H1 (cell line): ENCODE results near the gene ARHGEF3. TPM values are rescaled to one million over a fixed set of nuclear protein-coding genes. Genes with fewer than 3 reads are reported as not detected.

Source experiments
- CTCF ChIA-PET: fragments of 300-600 bp; sonication (Branson Sonifier 250); formaldehyde crosslinking; loops from one replicate; lab custom pipeline; 2021; ENCODE audit not compliant: partially characterized antibody; lab: Charles Lee
- POLR2A ChIA-PET: fragments of 300-600 bp; sonication (Branson Sonifier 250); formaldehyde crosslinking; loops from one replicate; lab custom pipeline; 2021; ENCODE audit warnings: inconsistent platforms; ENCODE audit not compliant: partially characterized antibody; lab: Charles Lee
- DNase-seq, 2 experiments: peaks; one replicate each; pipeline versions ENCODE4 v3.0.0 to v3.0.0-alpha.2; 2010 to 2022; ENCODE audit warnings: low spot score in 2 of 2, low read depth in 1 of 2, mixed read lengths in 1 of 2
- FAIRE-seq: peaks from 2 replicates; lab custom pipeline; 2011; peaks lifted over from hg19 to GRCh38; lab: Jason Lieb, UNC
- H2AFZ ChIP-seq: 2 replicates; pipeline ENCODE4 v1.8.1; 2012; ENCODE audit warnings: low read length, inconsistent platforms
- H2AK5ac ChIP-seq: 2 replicates; pipeline ENCODE4 v1.6.1; 2013; ENCODE audit warnings: low read depth, low read length
- H2BK120ac ChIP-seq: replicated peaks from 2 replicates; pipeline ENCODE3; 2013; ENCODE audit warnings: low read depth, low read length, inconsistent platforms
- H2BK12ac ChIP-seq: 2 replicates; pipeline ENCODE4 v1.6.1; 2013; ENCODE audit warnings: low read depth, low read length
- H2BK15ac ChIP-seq: 2 replicates; pipeline ENCODE4 v1.6.1; 2013; ENCODE audit warnings: low read length
- H2BK20ac ChIP-seq: 2 replicates; pipeline ENCODE4 v1.6.1; 2013; ENCODE audit warnings: low read length
- H2BK5ac ChIP-seq: 2 replicates; pipeline ENCODE4 v1.6.1; 2013; ENCODE audit warnings: low read depth, low read length
- H3K14ac ChIP-seq: 2 replicates; pipeline ENCODE4 v1.6.1; 2013; ENCODE audit warnings: inconsistent platforms; ENCODE audit not compliant: insufficient read length
- H3K18ac ChIP-seq: 2 replicates; pipeline ENCODE4 v1.6.1; 2013; ENCODE audit warnings: low read length; ENCODE audit errors: extremely low read depth
- H3K23ac ChIP-seq: 2 replicates; pipeline ENCODE4 v1.6.1; 2013; ENCODE audit warnings: inconsistent platforms; ENCODE audit not compliant: insufficient read length
- H3K23me2 ChIP-seq: 2 replicates; pipeline ENCODE4 v1.6.1; 2013; ENCODE audit warnings: low read depth, low read length
- H3K27ac ChIP-seq: 2 replicates; pipeline ENCODE4 v1.6.1; 2011; ENCODE audit warnings: low read depth, low read length, inconsistent platforms
- H3K27me3 ChIP-seq, 4 experiments: replicated peaks in 1 of 4; 1 replicate in 1 of 4; 2 replicates in 3 of 4; pipeline versions ENCODE4 v1.6.1 to v1.8.1; 2011 to 2013; ENCODE audit warnings: low read length in 3 of 4, mild to moderate bottlenecking in 3 of 4, inconsistent platforms in 2 of 4, mixed read lengths in 2 of 4, moderate library complexity in 1 of 4; ENCODE audit not compliant: control insufficient read depth in 3 of 4, insufficient read depth in 3 of 4; ENCODE audit errors: extremely low read depth in 1 of 4
- H3K36me3 ChIP-seq, 4 experiments: 2 replicates each; pipeline versions ENCODE4 v1.6.1 to v1.8.1; 2011 to 2013; ENCODE audit warnings: mild to moderate bottlenecking in 4 of 4, low read length in 3 of 4, moderate library complexity in 2 of 4, control low read depth in 1 of 4, inconsistent platforms in 1 of 4; ENCODE audit not compliant: insufficient read depth in 4 of 4, control insufficient read depth in 2 of 4
- H3K4ac ChIP-seq: replicated peaks from 2 replicates; pipeline ENCODE3; 2013; ENCODE audit warnings: low read length, low read depth, mixed read lengths, inconsistent platforms; ENCODE audit not compliant: insufficient read length
- H3K4me1 ChIP-seq, 4 experiments: replicated peaks in 1 of 4; 1 replicate in 1 of 4; 2 replicates in 3 of 4; pipeline versions ENCODE4 v1.6.1 to v1.8.1; 2011 to 2013; ENCODE audit warnings: low read length in 3 of 4, inconsistent platforms in 2 of 4, mixed read lengths in 1 of 4; ENCODE audit not compliant: insufficient read depth in 4 of 4, control insufficient read depth in 3 of 4
- H3K4me2 ChIP-seq, 2 experiments: 2 replicates each; pipeline versions ENCODE4 v1.6.1 to v1.8.1; 2011 to 2013; ENCODE audit warnings: low read depth in 2 of 2, low read length in 2 of 2, control low read depth in 1 of 2, inconsistent platforms in 1 of 2, mild to moderate bottlenecking in 1 of 2; ENCODE audit not compliant: insufficient read depth in 1 of 2
- H3K4me3 ChIP-seq, 4 experiments: fragments of 200-600, 300-600 bp in 1 of 4; sonication (generic), shearing (Covaris generic), sonication (Bioruptor Twin) in 1 of 4; 2 replicates each; pipeline versions ENCODE4 v1.5.1 to v1.8.1; 2011 to 2016; ENCODE audit warnings: low read length in 4 of 4, low read depth in 3 of 4, control low read depth in 2 of 4, inconsistent platforms in 2 of 4, mild to moderate bottlenecking in 2 of 4, mixed read lengths in 1 of 4, moderate library complexity in 1 of 4; ENCODE audit not compliant: insufficient read depth in 2 of 4; ENCODE audit errors: extremely low read depth in 1 of 4
- H3K56ac ChIP-seq: replicated peaks from 2 replicates; pipeline ENCODE3; 2013; ENCODE audit warnings: low read depth, mild to moderate bottlenecking, mixed read lengths, low read length, inconsistent platforms; ENCODE audit not compliant: insufficient read length
- H3K79me1 ChIP-seq: 2 replicates; pipeline ENCODE4 v1.6.1; 2013; ENCODE audit warnings: low read depth, low read length, control low read depth
- H3K79me2 ChIP-seq, 2 experiments: 2 replicates each; pipeline versions ENCODE4 v1.6.1 to v1.8.1; 2012 to 2013; ENCODE audit warnings: low read length in 2 of 2, mild to moderate bottlenecking in 2 of 2, inconsistent platforms in 1 of 2; ENCODE audit not compliant: insufficient read depth in 2 of 2, control insufficient read depth in 1 of 2
- H3K9ac ChIP-seq, 4 experiments: replicated peaks in 1 of 4; 1 replicate in 1 of 4; 2 replicates in 3 of 4; pipeline versions ENCODE4 v1.6.1 to v1.8.1; 2011 to 2013; ENCODE audit warnings: low read depth in 3 of 4, low read length in 3 of 4, control low read depth in 2 of 4, mild to moderate bottlenecking in 2 of 4, moderate library complexity in 2 of 4, inconsistent platforms in 1 of 4; ENCODE audit errors: extremely low read depth in 1 of 4
- H3K9me3 ChIP-seq, 2 experiments: 2 replicates each; pipeline versions ENCODE4 v1.6.1 to v1.8.1; 2012 to 2013; ENCODE audit warnings: mild to moderate bottlenecking in 2 of 2, moderate library complexity in 2 of 2, control low read depth in 1 of 2, inconsistent platforms in 1 of 2, low read depth in 1 of 2, low read length in 1 of 2, mixed read lengths in 1 of 2; ENCODE audit not compliant: insufficient read depth in 2 of 2
- H4K20me1 ChIP-seq, 2 experiments: replicated peaks in 1 of 2; 2 replicates each; pipeline versions ENCODE3 to v1.8.1; 2011 to 2013; ENCODE audit warnings: inconsistent platforms in 2 of 2, low read length in 2 of 2, mild to moderate bottlenecking in 1 of 2; ENCODE audit not compliant: insufficient read depth in 2 of 2, control insufficient read depth in 1 of 2
- H4K5ac ChIP-seq: 2 replicates; pipeline ENCODE4 v1.6.1; 2013; ENCODE audit warnings: low read length, low read depth, mixed read lengths, inconsistent platforms; ENCODE audit not compliant: insufficient read length
- H4K8ac ChIP-seq: 2 replicates; pipeline ENCODE4 v1.8.0; 2013; ENCODE audit warnings: mild to moderate bottlenecking, moderate library complexity, low read length, inconsistent platforms; ENCODE audit not compliant: insufficient read depth; ENCODE audit errors: extremely low read depth
- H4K91ac ChIP-seq: replicated peaks from 2 replicates; pipeline ENCODE3; 2013; ENCODE audit warnings: low read length, mixed read lengths, inconsistent platforms; ENCODE audit not compliant: insufficient read length
- BCL11A ChIP-seq, 2 experiments: IDR thresholded peaks; one replicate each; pipeline ENCODE4 v1.6.1; 2011; ENCODE audit warnings: low read depth in 2 of 2, low read length in 2 of 2, mild to moderate bottlenecking in 2 of 2
- CHD2 ChIP-seq: IDR thresholded peaks from 2 replicates; pipeline ENCODE4 v1.6.1; 2012; ENCODE audit warnings: low read length, improper control_type of control experiment
- EP300 ChIP-seq, 2 experiments: IDR thresholded peaks; 1 replicate in 1 of 2; 2 replicates in 1 of 2; pipeline ENCODE4 v1.6.1; 2011 to 2012; ENCODE audit warnings: low read depth in 2 of 2, low read length in 2 of 2, mild to moderate bottlenecking in 2 of 2, borderline replicate concordance in 1 of 2, inconsistent platforms in 1 of 2, moderate library complexity in 1 of 2
- HDAC6 ChIP-seq: IDR thresholded peaks from one replicate; pipeline ENCODE4 v1.7.1; 2012; ENCODE audit warnings: low read depth, mild to moderate bottlenecking, inconsistent platforms, low read length, moderate library complexity
- MAX ChIP-seq: IDR thresholded peaks from 2 replicates; pipeline ENCODE4 v1.6.1; 2012; ENCODE audit warnings: inconsistent platforms
- NANOG ChIP-seq: IDR thresholded peaks from 2 replicates; pipeline ENCODE4 v1.6.1; 2011; ENCODE audit warnings: low read length, low read depth, mild to moderate bottlenecking, inconsistent platforms; ENCODE audit not compliant: insufficient read depth, poor library complexity, severe bottlenecking
- NRF1 ChIP-seq: IDR thresholded peaks from 2 replicates; pipeline ENCODE4 v1.6.1; 2011; ENCODE audit warnings: mild to moderate bottlenecking, low read depth, low read length, improper control_type of control experiment
- SP2 ChIP-seq: IDR thresholded peaks from 2 replicates; pipeline ENCODE4 v1.6.1; 2012; ENCODE audit warnings: mild to moderate bottlenecking, low read length, inconsistent platforms
- SUZ12 ChIP-seq: fragments of 200-600 bp; sonication (generic); IDR thresholded peaks from 2 replicates; pipeline ENCODE4 v1.6.1; 2012; ENCODE audit warnings: mild to moderate bottlenecking, inconsistent platforms, low read length, moderate library complexity, mixed read lengths
- TCF12 ChIP-seq: IDR thresholded peaks from 2 replicates; pipeline ENCODE4 v1.6.1; 2011; ENCODE audit warnings: low read depth, mild to moderate bottlenecking, low read length
- ZNF274 ChIP-seq: IDR thresholded peaks from 2 replicates; pipeline ENCODE4 v1.7.0; 2012; ENCODE audit warnings: low read length, borderline replicate concordance; ENCODE audit errors: extremely low read depth
- WGBS, 2 experiments: shearing (Covaris generic) in 1 of 2; methylation state at CpG; one replicate each; pipeline versions ENCODE4 v1.1.6 to v1.1.7; 2013 to 2015; ENCODE audit warnings: low lambda C conversion rate in 2 of 2, mixed read lengths in 2 of 2, inconsistent platforms in 1 of 2, low coverage in 1 of 2, missing lambda C conversion rate in 1 of 2; ENCODE audit not compliant: insufficient replicate concordance in 2 of 2, insufficient coverage in 1 of 2, insufficient read length in 1 of 2; ENCODE audit errors: extremely low coverage in 1 of 2, missing lambda C conversion rate in 1 of 2; 5-methylcytosine and 5-hydroxymethylcytosine counted together
- polyA plus RNA-seq, 7 experiments: library from polyadenylated mRNA; depleted of rRNA in 3 of 7; stranded (reverse) in 5 of 7; unstranded in 2 of 7; fragments of >200 nt in 5 of 7; fragments of 200-250 nt in 2 of 7; gene quantifications; 1 replicate in 5 of 7; 2 replicates in 1 of 7; 4 replicates in 1 of 7; pipeline versions ENCODE4 v1.2.1 to v1.2.3, GENCODE V29; 2011 to 2013; ENCODE audit warnings: missing spikeins in 2 of 7, mixed read lengths in 2 of 7
- total RNA-seq: library from RNA; stranded (reverse); fragmentation: NEBNext Ultra II Directional; extraction: Animal tissue kit (Norgen Biotek cat#: 25700); gene quantifications from 2 replicates; pipeline ENCODE4 v1.2.1, GENCODE V29; 2021
- TF ChIP-seq, protein P1 (sequence below): IDR thresholded peaks from 2 replicates; pipeline ENCODE4 v1.6.1; 2012; ENCODE audit warnings: low read length, inconsistent platforms

The ARHGEF3 gene
- total and polyA plus RNA-seq, 2 of the 8 experiments (the other 6 are each of a cell fraction or from before 2014, with no cell fraction given): 2.8 to 6.0 TPM

- no peak overlapping the region for H2BK20ac ChIP-seq
- H3K4me3 ChIP-seq: no peak overlapping the region
- no peak overlapping the region for H3K4ac ChIP-seq
- ChIA-PET POLR2A (no interaction called here), CTCF (interaction anchor here (0.7 to 3.6 kb wide), 3 partner anchors 13 to 207 kb away, joined by 3 to 10 read pairs (median 9); partner anchors contain the start of gene ARHGEF3)
- H3K4me1 ChIP-seq: no peaks in the 10 kb centered on the region
- H3K4me2 ChIP-seq: no peak overlapping the region
- no peak overlapping the region for H3K18ac ChIP-seq
- H3K79me2 ChIP-seq: no peaks in the 10 kb centered on the region
- no peaks in the 10 kb centered on the region for H3K79me1 ChIP-seq
- no peaks in the 10 kb centered on the region for H3K23me2 ChIP-seq
- H2BK12ac ChIP-seq: no peak overlapping the region
- 87% methylated on average over 6 of the region's 6 CpGs; no CpG with 5 or more reads in 1 of the 2 experiments for WGBS, 2 experiments
- no peak overlapping the region for H3K27ac ChIP-seq
- H3K23ac ChIP-seq: no peak overlapping the region
- H2BK5ac ChIP-seq: no peak overlapping the region
- DNase-seq (no peak), FAIRE-seq (no peak)
- H3K36me3 ChIP-seq: no peaks in the 10 kb centered on the region
- no peak overlapping the region for H2AK5ac ChIP-seq
- no peak overlapping the region for H3K14ac ChIP-seq
- no peak overlapping the region for H3K56ac ChIP-seq
- H3K9me3 ChIP-seq: no peaks in the 10 kb centered on the region
- H4K5ac ChIP-seq: no peak overlapping the region
- no peak overlapping the region for H2BK120ac ChIP-seq
- no peak overlapping the region for H3K9ac ChIP-seq
- no peak overlapping the region for H4K8ac ChIP-seq
- H2BK15ac ChIP-seq: no peak overlapping the region
- no peaks in the 10 kb centered on the region for H3K27me3 ChIP-seq
- no peak overlapping the region for H4K91ac ChIP-seq
- H2AFZ ChIP-seq: no peak overlapping the region
- no peaks in the 10 kb centered on the region for H4K20me1 ChIP-seq
- TF ChIP-seq NANOG (no peak), ZNF274 (no peak), HDAC6 (no peak), TCF12 (no peak), SP2 (no peak), NRF1 (no peak), BCL11A (IDR thresholded peaks at IDR 0.05; ENCODE audit: low read depth in 2 of 2, low read length in 2 of 2) (no peak), MAX (no peak), CHD2 (no peak), SUZ12 (no peak), EP300 (IDR thresholded peaks at IDR 0.05; ENCODE audit: borderline replicate concordance in 1 of 2, low read depth in 2 of 2, low read length in 2 of 2) (no peak)
- TF ChIP-seq, protein P1, sequence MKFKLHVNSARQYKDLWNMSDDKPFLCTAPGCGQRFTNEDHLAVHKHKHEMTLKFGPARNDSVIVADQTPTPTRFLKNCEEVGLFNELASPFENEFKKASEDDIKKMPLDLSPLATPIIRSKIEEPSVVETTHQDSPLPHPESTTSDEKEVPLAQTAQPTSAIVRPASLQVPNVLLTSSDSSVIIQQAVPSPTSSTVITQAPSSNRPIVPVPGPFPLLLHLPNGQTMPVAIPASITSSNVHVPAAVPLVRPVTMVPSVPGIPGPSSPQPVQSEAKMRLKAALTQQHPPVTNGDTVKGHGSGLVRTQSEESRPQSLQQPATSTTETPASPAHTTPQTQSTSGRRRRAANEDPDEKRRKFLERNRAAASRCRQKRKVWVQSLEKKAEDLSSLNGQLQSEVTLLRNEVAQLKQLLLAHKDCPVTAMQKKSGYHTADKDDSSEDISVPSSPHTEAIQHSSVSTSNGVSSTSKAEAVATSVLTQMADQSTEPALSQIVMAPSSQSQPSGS: no peak
These were observed 34.0 kb upstream of the ARHGEF3 start for GRCh38 chr3:56835650-56836227.
